IMR-90 (cell line): ENCODE measurements around the gene DOCK1.

Source experiments
- CEBPB ChIP-seq: IDR thresholded peaks from 2 replicates; pipeline ENCODE4 v1.6.1; 2012; ENCODE audit warnings: low read depth, low read length, improper control_type of control experiment
- CTCF ChIP-seq: conservative IDR thresholded peaks from 2 replicates; pipeline ENCODE4 v1.5.1; 2012; ENCODE audit warnings: mild to moderate bottlenecking, low read depth, low read length, improper control_type of control experiment
- FOS ChIP-seq: fragments of 150-350 bp; IDR thresholded peaks from 2 replicates; pipeline ENCODE4 v1.6.1; 2016; ENCODE audit warnings: low read depth, low read length
- POLR2A ChIP-seq: IDR thresholded peaks from 2 replicates; pipeline ENCODE4 v1.6.1; 2012; ENCODE audit warnings: mild to moderate bottlenecking, low read depth, low read length
- RCOR1 ChIP-seq: IDR thresholded peaks from 2 replicates; pipeline ENCODE4 v1.6.1; 2012; ENCODE audit warnings: mild to moderate bottlenecking, low read length, improper control_type of control experiment; ENCODE audit not compliant: insufficient replicate concordance
- RFX5 ChIP-seq: IDR thresholded peaks from 2 replicates; pipeline ENCODE4 v1.8.0; 2012; ENCODE audit warnings: low read depth, mild to moderate bottlenecking, low read length, moderate library complexity
- USF2 ChIP-seq: fragments of 150-350 bp; IDR thresholded peaks from 2 replicates; pipeline ENCODE4 v1.6.1; 2017; ENCODE audit warnings: mild to moderate bottlenecking, antibody characterized with exemption, low read length, low read depth

GRCh38 chr10:127303746-127304145 is 398.5 kb downstream of the DOCK1 start:
- TF ChIP-seq CTCF (no peak), USF2 (no peak), RCOR1 (no peak), RFX5 (no peak), CEBPB (no peak), POLR2A (no peak), FOS (no peak)
